Loucy (cell line): Measurements from ENCODE around the gene MYL3.

Source experiments
- CTCF ChIP-seq: fragments of 200-600 bp; sonication (generic); conservative IDR thresholded peaks from 2 replicates; pipeline ENCODE4 v1.5.1; 2014; ENCODE audit warnings: mild to moderate bottlenecking, antibody characterized with exemption, low read length
- EZH2phosphoT487 ChIP-seq: fragments of 200-600 bp; IDR thresholded peaks from 2 replicates; pipeline ENCODE4 v1.6.1; 2018; ENCODE audit warnings: antibody characterized with exemption, mild to moderate bottlenecking, moderate library complexity, borderline replicate concordance

- TF ChIP-seq CTCF = no peak
- TF ChIP-seq EZH2phosphoT487 = no peak
Observed at GRCh38 chr3:46881596-46882376, 18.5 kb upstream of the MYL3 start.
